Lower leg skin (tissue), 4 donors: ENCODE results near the gene ALDH3B2. TPM values are rescaled to one million over a fixed set of nuclear protein-coding genes. Genes with fewer than 3 reads are reported as not detected.
"Not testable (repeated sequence)": the region's sequence is repeated elsewhere in the genome, so short reads cannot be mapped to it uniquely, and the experiment has no call there.

Experiments
- DNase-seq, 2 donors: peaks; one replicate each; pipeline ENCODE4 v3.0.0-alpha.2; 2019; ENCODE audit warnings: low spot score in 2 of 2
- H3K4me3 ChIP-seq: fragments of 200-600 bp; sonication (generic); 2 replicates; pipeline ENCODE4 v1.5.1; 2017; ENCODE audit warnings: mild to moderate bottlenecking, low read depth; ENCODE audit not compliant: poor library complexity, severe bottlenecking
- CTCF ChIP-seq, 3 donors: fragments of 450-650 bp; IDR thresholded peaks; one replicate each; pipeline ENCODE4 v1.5.1; 2016; ENCODE audit warnings: antibody characterized with exemption in 3 of 3, mild to moderate bottlenecking in 3 of 3, moderate library complexity in 2 of 3
- POLR2A ChIP-seq, 2 donors: fragments of 450-650 bp; IDR thresholded peaks; one replicate each; pipeline ENCODE4 v1.6.1; 2016 to 2017; ENCODE audit warnings: antibody characterized with exemption in 2 of 2, mild to moderate bottlenecking in 1 of 2, moderate library complexity in 1 of 2
- WGBS, 2 donors: methylation state at CpG; one replicate each; pipeline ENCODE4 v1.1.5; 2018; 5-methylcytosine and 5-hydroxymethylcytosine counted together
- intact Hi-C: fragments of 100-400 bp; cut with DNase I; formaldehyde crosslinking; loops from one replicate; pipeline ENCODE4 v1.15.0; 2023; ENCODE audit warnings: low total_unique reads
- total RNA-seq, 4 donors: library from RNA; depleted of rRNA; stranded (reverse); fragments of >200 nt; gene quantifications; one replicate each; pipeline ENCODE4 v1.1.0, GENCODE V29; 2016

The ALDH3B2 gene
- total RNA-seq, 4 donors from 2014 or later, result 127 to 221 (median 170) TPM

- intact Hi-C loops, result no loop called here
- no peak overlapping the region for H3K4me3 ChIP-seq
- TF ChIP-seq POLR2A (IDR thresholded peaks at IDR 0.05) (no peak), CTCF (IDR thresholded peaks at IDR 0.05) (no peak)
- 91 to 93% methylated on average over 13 to 16 of the region's 16 CpGs for WGBS, 2 donors
- no peak for DNase-seq
Measured at GRCh38 chr11:67664213-67664585, 10.2 kb downstream of the ALDH3B2 start.

- no peak overlapping the region for H3K4me3 ChIP-seq
- intact Hi-C loops, result no loop called here
- TF ChIP-seq POLR2A (IDR thresholded peaks at IDR 0.05) (no peak), CTCF (IDR thresholded peaks at IDR 0.05) (no peak)
- 94 to 96% methylated on average over 21 of the region's 22 CpGs for WGBS, 2 donors
- peak in 1 of 2 donors; percentile 72 for DNase-seq
Measured at GRCh38 chr11:67663532-67664212, 10.8 kb downstream of the ALDH3B2 start.

- DNase-seq, result peak in 1 of 2 donors; percentile 78
- 89 to 92% methylated on average over 14 to 19 of the region's 19 CpGs for WGBS, 2 donors
Measured at GRCh38 chr11:67662835-67663531, 11.4 kb downstream of the ALDH3B2 start.

GRCh38 chr11:67662142-67662834 is 12.1 kb downstream of the ALDH3B2 start:
- intact Hi-C loops, result no loop called here
- DNase-seq, result peak in 1 of 2 donors; percentile 75
- no peak for TF ChIP-seq POLR2A (IDR thresholded peaks at IDR 0.05)
- TF ChIP-seq CTCF (IDR thresholded peaks at IDR 0.05), result no peak
- 83 to 85% methylated on average over 12 of the region's 12 CpGs for WGBS, 2 donors
- H3K4me3 ChIP-seq, result no peak overlapping the region

More at GRCh38 chr11:67662835-67663531, 11.4 kb downstream of the ALDH3B2 start:
- TF ChIP-seq CTCF (IDR thresholded peaks at IDR 0.05), result no peak
- no peak for TF ChIP-seq POLR2A (IDR thresholded peaks at IDR 0.05)
- no peak overlapping the region for H3K4me3 ChIP-seq
- intact Hi-C loops, result no loop called here

- WGBS, 2 donors, result 72 to 76% methylated on average over 5 of the region's 5 CpGs
- H3K4me3 ChIP-seq, intact Hi-C loops: not testable (repeated sequence)
- peak in 1 of 2 donors; percentile 65 for DNase-seq
Measured at GRCh38 chr11:67660752-67661151, 13.7 kb downstream of the ALDH3B2 start.

GRCh38 chr11:67659651-67660165 is 14.7 kb downstream of the ALDH3B2 start:
- H3K4me3 ChIP-seq, intact Hi-C loops: not testable (repeated sequence)
- DNase-seq, result peak in 1 of 2 donors; percentile 59
- WGBS, 2 donors, result 62% methylated on average over 5 of the region's 5 CpGs
